Mucosa of rectum (tissue), 2 donors: Measurements from ENCODE around the gene AJAP1.

Experiments
- H3K27ac ChIP-seq, 2 donors: one replicate each; pipeline ENCODE4 v1.7.0; 2013; ENCODE audit warnings: inconsistent platforms in 2 of 2, low read depth in 2 of 2, low read length in 2 of 2
- H3K27me3 ChIP-seq, 2 donors: one replicate each; pipeline ENCODE4 v1.7.0; 2013; ENCODE audit warnings: low read length in 2 of 2; ENCODE audit not compliant: control insufficient read depth in 2 of 2, insufficient read depth in 2 of 2
- H3K36me3 ChIP-seq, 2 donors: one replicate each; pipeline ENCODE4 v1.7.0; 2013; ENCODE audit warnings: low read length in 2 of 2; ENCODE audit not compliant: control insufficient read depth in 2 of 2, insufficient read depth in 2 of 2
- H3K4me1 ChIP-seq, 2 donors: one replicate each; pipeline ENCODE4 v1.7.0; 2013; ENCODE audit warnings: low read length in 2 of 2, mild to moderate bottlenecking in 1 of 2; ENCODE audit not compliant: control insufficient read depth in 2 of 2, insufficient read depth in 2 of 2
- H3K4me3 ChIP-seq, 2 donors: one replicate each; pipeline ENCODE4 v1.7.0; 2013; ENCODE audit warnings: low read length in 2 of 2
- H3K9ac ChIP-seq, 2 donors: one replicate each; pipeline ENCODE4 v1.7.0; 2013; ENCODE audit warnings: low read length in 2 of 2, low read depth in 1 of 2, mild to moderate bottlenecking in 1 of 2
- H3K9me3 ChIP-seq, 2 donors: one replicate each; pipeline ENCODE4 v1.7.0; 2013; ENCODE audit warnings: low read length in 2 of 2; ENCODE audit not compliant: control insufficient read depth in 2 of 2
- donor health status: healthy.
- donor health status: Normal muscosa, but diverticular disease.

Gene AJAP1

DNA sequence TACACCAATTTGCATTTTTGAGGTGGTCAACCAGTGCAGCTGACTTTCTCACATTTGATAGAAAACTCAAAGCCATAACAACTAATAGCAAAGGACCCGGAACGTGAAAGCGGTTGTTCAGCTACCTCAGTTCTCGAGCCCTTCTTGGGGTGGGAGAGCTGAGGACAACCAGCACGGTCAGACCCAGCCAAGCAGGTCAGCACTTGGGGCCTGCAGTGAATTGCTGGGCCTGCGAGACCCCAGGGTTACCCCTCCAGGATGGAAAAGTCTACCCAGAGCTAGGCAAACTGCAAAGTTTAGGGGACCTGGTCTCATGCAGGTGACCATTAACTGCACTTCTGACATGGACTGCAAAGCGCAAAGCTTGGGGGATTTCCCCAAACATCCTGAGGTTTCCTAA, 23.8 kb upstream of the AJAP1 start:
- H3K27me3 ChIP-seq: no peaks in the 10 kb centered on the region
- H3K4me3 ChIP-seq: no peak overlapping the region
- H3K27ac ChIP-seq: no peak overlapping the region
- H3K4me1 ChIP-seq: no peaks in the 10 kb centered on the region
- H3K9me3 ChIP-seq: no peaks in the 10 kb centered on the region
- H3K36me3 ChIP-seq: no peaks in the 10 kb centered on the region
- H3K9ac ChIP-seq: no peak overlapping the region

DNA sequence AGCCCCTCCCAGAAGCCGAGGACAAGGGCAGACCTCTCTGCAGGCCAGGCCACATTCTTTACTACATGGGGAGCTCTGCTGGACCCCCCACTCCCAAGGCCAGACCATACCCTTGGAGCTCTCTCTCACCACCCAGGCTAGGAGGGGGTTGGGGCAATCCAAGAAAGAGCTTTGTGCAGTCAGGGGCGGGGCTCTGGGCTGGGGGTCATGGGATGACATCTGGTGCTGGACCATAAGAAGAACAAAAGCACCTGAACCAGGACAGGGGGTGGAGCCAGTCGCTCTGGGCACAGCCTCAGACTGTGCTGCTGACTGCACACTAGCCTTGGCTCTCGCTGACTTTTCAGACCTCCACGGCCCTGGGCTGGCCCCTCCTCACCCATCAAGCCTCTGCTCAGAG, 23.1 kb upstream of the AJAP1 start:
- Histone ChIP-seq H3K27me3 (no peaks in the 10 kb centered on the region), H3K9me3 (no peaks in the 10 kb centered on the region), H3K4me1 (no peaks in the 10 kb centered on the region), H3K9ac (no peak overlapping the region), H3K36me3 (no peaks in the 10 kb centered on the region), H3K27ac (no peak overlapping the region), H3K4me3 (no peak overlapping the region)

DNA sequence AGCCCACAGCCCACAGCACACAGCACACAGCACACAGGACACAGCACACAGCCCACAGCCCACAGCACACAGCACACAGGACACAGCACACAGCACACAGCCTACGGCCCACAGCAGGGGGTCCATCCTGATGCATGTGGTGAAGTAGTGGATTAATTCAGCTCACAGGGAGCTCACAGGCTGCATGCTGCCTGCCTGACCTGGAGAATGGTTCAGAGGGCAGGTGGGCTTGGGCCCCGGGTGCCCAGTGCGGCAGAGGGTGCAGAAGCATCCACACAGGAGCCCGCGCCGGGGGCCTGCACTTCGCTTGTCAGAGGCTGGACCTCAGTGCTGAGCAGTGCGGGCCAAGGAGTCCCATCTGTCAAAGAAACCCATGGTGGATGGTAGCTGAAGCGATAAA, 21.1 kb upstream of the AJAP1 start:
- Histone ChIP-seq H3K27ac (no peak overlapping the region), H3K4me3 (no peak overlapping the region), H3K9me3 (no peaks in the 10 kb centered on the region), H3K4me1 (no peaks in the 10 kb centered on the region), H3K27me3 (no peaks in the 10 kb centered on the region), H3K9ac (no peak overlapping the region), H3K36me3 (no peaks in the 10 kb centered on the region)

DNA sequence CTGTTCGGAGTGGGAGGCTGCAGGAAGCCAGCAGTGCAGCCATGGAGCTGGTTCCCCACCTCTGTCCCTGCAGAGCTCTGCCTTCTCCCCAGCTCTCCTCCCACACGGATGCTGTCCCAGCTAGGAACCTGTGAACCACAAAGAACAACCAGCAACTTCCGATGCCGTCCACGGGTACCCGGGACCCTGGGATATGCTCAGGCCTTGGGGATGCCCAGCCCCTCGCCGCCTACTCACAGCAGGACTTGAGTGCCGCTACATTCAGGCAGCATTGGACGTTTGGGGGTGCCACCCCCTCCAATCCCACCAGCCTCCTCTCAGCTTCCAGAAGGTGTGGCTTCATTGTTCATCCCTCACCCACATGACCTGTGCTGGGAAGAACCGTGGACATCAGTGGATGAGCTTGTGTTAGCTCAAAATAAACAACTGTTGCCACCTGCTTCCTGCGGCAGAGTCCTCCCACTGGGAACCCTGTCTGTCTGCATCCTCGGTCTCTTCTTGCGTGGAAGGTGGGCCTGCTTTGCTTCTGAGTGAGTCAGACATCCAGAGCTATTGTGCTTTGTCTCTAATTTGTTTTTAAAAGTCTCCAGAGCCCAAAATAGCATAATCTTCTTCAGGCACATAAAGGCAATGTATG, 20.1 kb upstream of the AJAP1 start:
- no peaks in the 10 kb centered on the region for H3K9me3 ChIP-seq
- H3K4me3 ChIP-seq: no peak overlapping the region
- H3K27me3 ChIP-seq: no peaks in the 10 kb centered on the region
- no peak overlapping the region for H3K27ac ChIP-seq
- H3K36me3 ChIP-seq: no peaks in the 10 kb centered on the region
- H3K9ac ChIP-seq: no peak overlapping the region
- H3K4me1 ChIP-seq: no peaks in the 10 kb centered on the region

DNA sequence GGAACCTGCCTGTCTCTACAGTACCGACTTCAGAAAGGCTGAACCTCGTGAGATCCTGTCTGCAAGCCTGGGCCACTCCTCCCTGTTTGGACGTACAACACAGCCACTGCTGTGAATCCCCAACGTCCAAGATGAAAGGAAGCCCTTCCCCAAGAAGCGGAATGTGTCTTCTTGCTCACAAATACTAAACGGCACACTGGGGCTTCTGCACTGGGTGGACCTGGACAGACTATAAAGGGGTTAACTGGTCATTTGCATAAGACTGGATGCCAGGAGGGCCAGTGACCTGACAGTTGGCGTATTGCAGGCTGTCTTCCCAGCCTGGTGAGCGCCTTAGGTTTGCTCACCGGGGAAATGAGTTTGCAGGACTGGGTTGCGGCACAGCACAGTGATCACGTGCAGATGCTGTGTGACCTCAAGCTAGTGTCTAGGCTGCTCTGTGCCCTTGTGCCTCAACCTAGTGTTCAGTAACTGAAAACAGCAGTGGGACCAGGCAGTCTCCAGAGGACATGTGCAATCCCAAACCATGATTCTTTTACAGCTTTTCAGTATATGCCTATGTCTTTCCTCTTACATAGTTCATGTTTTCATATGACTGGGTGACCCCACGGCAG, 19.5 kb upstream of the AJAP1 start:
- H3K27ac ChIP-seq: no peak overlapping the region
- no peaks in the 10 kb centered on the region for H3K36me3 ChIP-seq
- no peaks in the 10 kb centered on the region for H3K27me3 ChIP-seq
- no peak overlapping the region for H3K4me3 ChIP-seq
- no peaks in the 10 kb centered on the region for H3K4me1 ChIP-seq
- H3K9me3 ChIP-seq: no peaks in the 10 kb centered on the region
- H3K9ac ChIP-seq: no peak overlapping the region

DNA sequence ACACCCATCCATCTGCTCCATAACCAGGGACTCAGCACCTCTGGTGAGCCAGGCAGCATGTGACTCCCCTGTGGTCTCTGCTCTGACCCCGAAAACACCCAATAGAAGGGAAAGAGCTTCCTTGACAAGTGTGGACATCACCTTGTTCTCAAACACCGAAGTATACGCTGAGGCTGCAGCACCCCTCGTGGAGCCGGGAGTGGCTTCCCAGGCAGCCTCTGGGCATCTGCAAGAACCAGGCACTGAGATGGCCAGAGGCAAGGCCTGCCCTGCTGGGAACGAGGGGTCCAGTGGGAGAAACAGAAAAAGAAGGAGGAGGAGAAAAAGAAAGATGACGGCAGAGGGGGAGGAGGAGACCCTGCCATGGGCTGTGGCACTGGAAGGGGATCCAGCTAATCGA, 18.2 kb upstream of the AJAP1 start:
- H3K9me3 ChIP-seq: no peaks in the 10 kb centered on the region
- no peak overlapping the region for H3K27ac ChIP-seq
- no peaks in the 10 kb centered on the region for H3K4me1 ChIP-seq
- no peaks in the 10 kb centered on the region for H3K36me3 ChIP-seq
- H3K27me3 ChIP-seq: no peaks in the 10 kb centered on the region
- no peak overlapping the region for H3K9ac ChIP-seq
- H3K4me3 ChIP-seq: no peak overlapping the region

DNA sequence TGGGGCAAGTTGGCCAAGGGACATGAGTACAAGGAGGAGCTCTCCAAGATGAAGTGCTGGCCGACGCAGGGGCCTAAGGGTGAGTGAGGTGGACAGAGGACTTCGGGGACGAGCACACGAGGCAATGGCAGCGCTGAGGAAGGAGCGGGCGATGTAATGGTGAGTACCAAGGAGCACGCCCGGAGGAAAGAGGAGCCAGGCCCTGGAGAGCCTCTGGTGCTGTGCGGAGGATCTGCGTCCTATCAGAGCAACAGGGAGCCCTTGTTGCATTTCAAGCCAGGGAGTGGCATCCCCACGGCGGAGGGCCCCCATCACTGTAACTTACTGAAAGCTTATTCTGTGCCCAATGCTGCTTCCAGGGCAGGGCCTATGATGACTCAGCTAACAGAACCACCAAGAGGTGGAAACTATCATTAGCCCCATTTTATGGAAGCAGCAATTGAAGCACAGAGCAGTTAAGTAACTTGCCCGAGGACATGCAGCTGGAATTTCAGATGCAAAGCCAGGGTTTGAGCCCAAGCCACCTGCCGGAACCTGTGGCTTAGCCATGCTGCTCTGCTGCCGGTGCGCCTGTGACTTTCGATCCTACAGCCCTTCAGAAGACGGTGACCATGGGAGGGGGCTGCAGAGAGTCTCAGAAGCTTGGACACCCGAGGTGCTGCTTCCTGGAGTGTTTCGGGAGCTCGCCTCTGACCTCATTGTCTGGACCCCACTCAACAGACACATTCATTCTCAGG, 17.6 kb upstream of the AJAP1 start:
- no peaks in the 10 kb centered on the region for H3K36me3 ChIP-seq
- H3K9me3 ChIP-seq: no peaks in the 10 kb centered on the region
- H3K4me3 ChIP-seq: no peak overlapping the region
- H3K4me1 ChIP-seq: no peaks in the 10 kb centered on the region
- H3K27ac ChIP-seq: no peak overlapping the region
- no peaks in the 10 kb centered on the region for H3K27me3 ChIP-seq
- H3K9ac ChIP-seq: no peak overlapping the region

DNA sequence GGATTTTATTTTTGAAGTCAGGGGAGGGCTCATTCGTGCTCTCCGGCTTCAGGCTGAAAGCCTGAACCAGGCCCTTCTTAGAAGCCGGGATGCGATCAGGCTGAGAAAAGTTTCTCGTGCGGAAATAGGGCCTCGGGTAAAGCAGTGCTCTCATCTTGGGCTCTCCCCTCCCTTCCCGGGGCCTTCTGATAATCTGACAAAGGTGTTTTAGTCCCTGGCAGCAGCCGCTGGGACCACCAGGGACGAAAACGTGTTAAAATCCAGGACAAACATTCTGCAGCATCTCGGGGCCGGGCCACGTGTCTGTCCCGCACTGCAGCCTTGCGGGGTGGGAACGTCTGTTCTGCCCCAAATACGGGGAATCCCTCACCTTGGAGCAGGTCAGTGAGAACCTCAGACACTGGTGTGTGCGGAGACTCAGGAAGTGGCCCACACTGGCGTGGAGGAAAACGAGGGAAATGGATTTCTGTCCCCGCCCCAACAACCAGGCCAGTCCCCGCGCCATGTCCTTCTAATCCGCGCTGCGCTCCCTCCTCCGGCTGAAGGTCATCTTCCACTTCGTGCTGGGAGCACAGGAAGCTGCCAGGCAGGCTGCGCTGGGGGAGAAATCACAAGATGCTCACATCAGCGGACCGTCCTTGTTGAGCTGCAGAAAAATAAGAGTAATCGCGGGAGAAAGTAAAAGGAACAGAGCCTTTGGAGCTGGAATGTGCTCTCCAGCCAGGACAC, 16.6 kb upstream of the AJAP1 start:
- Histone ChIP-seq H3K9ac (no peak overlapping the region), H3K9me3 (no peaks in the 10 kb centered on the region), H3K27me3 (no peaks in the 10 kb centered on the region), H3K27ac (no peak overlapping the region), H3K4me3 (no peak overlapping the region), H3K4me1 (no peaks in the 10 kb centered on the region), H3K36me3 (no peaks in the 10 kb centered on the region)

DNA sequence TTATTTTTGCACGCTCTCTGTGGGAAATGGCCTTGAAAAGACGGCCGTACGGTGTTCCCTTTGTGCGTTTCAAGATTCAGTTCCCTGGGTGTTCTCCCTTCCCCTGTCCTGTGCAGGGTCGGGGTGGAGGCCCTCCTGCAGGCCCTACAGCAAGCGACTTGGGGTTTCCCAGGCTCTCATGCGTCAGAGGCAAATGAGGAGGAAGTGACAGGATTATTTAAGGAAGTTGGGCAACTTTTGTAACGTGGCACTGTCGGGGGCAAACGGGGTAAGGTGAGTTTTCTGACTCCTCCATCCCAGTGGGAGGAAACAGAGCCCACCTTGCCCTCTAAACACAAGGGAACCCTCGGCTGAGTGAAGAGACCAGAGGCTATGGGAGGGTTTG, 16.1 kb upstream of the AJAP1 start:
- no peaks in the 10 kb centered on the region for H3K36me3 ChIP-seq

DNA sequence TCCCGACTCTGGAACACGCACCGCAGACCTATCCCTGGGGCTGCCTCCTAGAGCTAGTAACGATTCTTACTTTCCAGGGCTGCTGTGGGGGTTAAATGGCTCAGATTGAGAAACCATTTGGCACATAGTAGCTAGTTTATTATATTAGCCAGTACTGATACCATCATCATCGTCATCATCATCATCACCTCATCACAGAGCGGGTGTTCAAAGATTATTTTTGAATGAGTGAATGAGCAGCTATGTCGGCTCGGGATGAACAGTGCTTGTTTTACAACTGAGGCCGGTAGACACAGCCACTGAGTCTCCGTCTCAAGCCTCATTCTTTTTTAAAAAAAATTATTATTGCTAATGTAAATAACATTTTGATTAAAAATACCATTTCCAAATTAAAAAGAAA, 13.5 kb upstream of the AJAP1 start:
- Histone ChIP-seq H3K4me3 (no peak overlapping the region), H3K27me3 (no peaks in the 10 kb centered on the region), H3K36me3 (no peaks in the 10 kb centered on the region), H3K4me1 (no peaks in the 10 kb centered on the region), H3K9ac (no peak overlapping the region), H3K27ac (no peak overlapping the region), H3K9me3 (no peaks in the 10 kb centered on the region)

More for the DNA sequence above, 16.1 kb upstream of the AJAP1 start:
- Histone ChIP-seq H3K4me3 (no peak overlapping the region), H3K4me1 (no peaks in the 10 kb centered on the region), H3K9ac (no peak overlapping the region), H3K27ac (no peak overlapping the region), H3K9me3 (no peaks in the 10 kb centered on the region), H3K27me3 (no peaks in the 10 kb centered on the region)
